ENCODE measurements around the gene MCU.

- TF ChIP-seq CTCF (IDR thresholded peaks at IDR 0.05) (no peak), SIN3A (IDR thresholded peaks at IDR 0.05; ENCODE audit: borderline replicate concordance, low read depth, low read length) (no peak), POLR2AphosphoS5 (IDR thresholded peaks at IDR 0.05; ENCODE audit: low read depth, low read length) (no peak), TCF12 (IDR thresholded peaks at IDR 0.05) (no peak), NFIC (IDR thresholded peaks at IDR 0.05; ENCODE audit: borderline replicate concordance) (no peak), MAX (IDR thresholded peaks at IDR 0.05; ENCODE audit: low read depth) (no peak), GABPA (IDR thresholded peaks at IDR 0.05; ENCODE audit: low read depth) (no peak), YY1 (IDR thresholded peaks at IDR 0.05; ENCODE audit: low read depth) (no peak), EP300 (IDR thresholded peaks at IDR 0.05; ENCODE audit: borderline replicate concordance in 1 of 2, low read depth in 1 of 2, low read length in 1 of 2) (no peak), TAF1 (IDR thresholded peaks at IDR 0.05; ENCODE audit: borderline replicate concordance, low read depth, low read length) (no peak), CHD2 (IDR thresholded peaks at IDR 0.05; ENCODE audit: low read length, partially characterized antibody) (no peak)
Observed at GRCh38 chr10:72738486-72738885, 46.5 kb downstream of the MCU start.

All from SK-N-SH (cell line).